Astrocyte (in vitro differentiated cells and primary cell): ENCODE data around the gene KIF3B.

Experiments
- CTCF ChIP-seq: IDR thresholded peaks from 2 replicates; pipeline ENCODE4 v1.5.1; 2011; ENCODE audit warnings: low read depth, mild to moderate bottlenecking, inconsistent platforms, low read length, moderate library complexity; ENCODE audit not compliant: insufficient read depth
- EZH2 ChIP-seq: IDR thresholded peaks from 2 replicates; pipeline ENCODE4 v1.6.1; 2012; ENCODE audit warnings: mild to moderate bottlenecking, low read length, inconsistent platforms; ENCODE audit not compliant: insufficient read depth

DNA sequence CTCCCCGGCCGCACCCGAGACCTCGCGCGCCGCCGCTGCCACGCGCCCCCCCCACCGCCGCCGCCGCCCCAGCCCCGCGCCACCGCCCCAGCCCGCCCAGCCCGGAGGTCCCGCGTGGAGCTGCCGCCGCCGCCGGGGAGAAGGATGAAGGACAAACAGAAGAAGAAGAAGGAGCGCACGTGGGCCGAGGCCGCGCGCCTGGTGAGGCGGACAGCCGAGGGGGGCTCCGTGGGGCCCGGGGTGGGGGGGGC, 81.1 kb downstream of the KIF3B start:
- no peak for TF ChIP-seq CTCF
- no peak for TF ChIP-seq EZH2
